ENCODE results near the gene C6orf47.

Gene C6orf47

GRCh38 chr6:31687321-31687720, 26.7 kb upstream of the C6orf47 start:
- DNase-seq, result no peak

GRCh38 chr6:31686483-31686882, 25.9 kb upstream of the C6orf47 start:
- no peak for DNase-seq

- DNase-seq, result no peak
Measured at GRCh38 chr6:31683591-31683990, 23.0 kb upstream of the C6orf47 start.

- DNase-seq, result peak in 1 of 2 experiments; percentile 26
Measured at GRCh38 chr6:31681135-31681671, 20.6 kb upstream of the C6orf47 start.

- DNase-seq, result peak; percentile 31 to 57
Measured at GRCh38 chr6:31680226-31681134, 19.9 kb upstream of the C6orf47 start, which contains the start of gene LY6G5C. Gene LY6G5C (minus strand): TSS chr6:31681067. CDS start chr6:31680373, 694 bp downstream.

- DNase-seq, result no peak
Measured at GRCh38 chr6:31677955-31678354, 17.4 kb upstream of the C6orf47 start.

- DNase-seq, result no peak
Measured at GRCh38 chr6:31676904-31677303, 16.3 kb upstream of the C6orf47 start.

- no peak for DNase-seq
Measured at GRCh38 chr6:31676322-31676903, 15.8 kb upstream of the C6orf47 start.

- no peak for DNase-seq
Measured at GRCh38 chr6:31669676-31670075, 9.1 kb upstream of the C6orf47 start, which contains the start of gene LY6G5B. Gene LY6G5B (plus strand): TSS chr6:31669976. CDS start chr6:31670951, 975 bp downstream.

GRCh38 chr6:31666337-31666965, 5.9 kb upstream of the C6orf47 start:
- no peak for DNase-seq

- peak; percentile 97 to 98 for DNase-seq
Measured at GRCh38 chr6:31665501-31666336, 5.1 kb upstream of the C6orf47 start, which contains the start of gene CSNK2B. Gene CSNK2B (plus strand): TSS chr6:31666080. CDS start chr6:31666832, 752 bp downstream.

GRCh38 chr6:31664790-31665500, 4.4 kb upstream of the C6orf47 start, which contains the start of gene GPANK1:
Gene GPANK1 (minus strand): TSS chr6:31664997. CDS start chr6:31664478, 519 bp downstream.
- peak; percentile 84 to 88 for DNase-seq

- no peak for DNase-seq
Measured at GRCh38 chr6:31663961-31664789, 3.6 kb upstream of the C6orf47 start.

GRCh38 chr6:31663126-31663960, 2.8 kb upstream of the C6orf47 start:
- DNase-seq, result no peak

- DNase-seq, result no peak
Measured at GRCh38 chr6:31662124-31662723, 1.6 kb upstream of the C6orf47 start.

- DNase-seq, result no peak
Measured at GRCh38 chr6:31661262-31662123, 915 bp upstream of the C6orf47 start.

- DNase-seq, result no peak
Measured at GRCh38 chr6:31659649-31660380, 763 bp downstream of the C6orf47 start.
